Measurements from ENCODE around the gene SF3B3.
"Not testable (repeated sequence)": the region's sequence is repeated elsewhere in the genome, so short reads cannot be mapped to it uniquely, and the experiment has no call there.

SF3B3 gene

GRCh38 chr16:70569752-70570151 lies 46.1 kb downstream of the SF3B3 start:
- no peak for DNase-seq

GRCh38 chr16:70570967-70571570 lies 47.5 kb downstream of the SF3B3 start:
- no peak for DNase-seq

- DNase-seq: no peak
These were observed 48.0 kb downstream of the SF3B3 start for GRCh38 chr16:70571623-70572022.

DNA sequence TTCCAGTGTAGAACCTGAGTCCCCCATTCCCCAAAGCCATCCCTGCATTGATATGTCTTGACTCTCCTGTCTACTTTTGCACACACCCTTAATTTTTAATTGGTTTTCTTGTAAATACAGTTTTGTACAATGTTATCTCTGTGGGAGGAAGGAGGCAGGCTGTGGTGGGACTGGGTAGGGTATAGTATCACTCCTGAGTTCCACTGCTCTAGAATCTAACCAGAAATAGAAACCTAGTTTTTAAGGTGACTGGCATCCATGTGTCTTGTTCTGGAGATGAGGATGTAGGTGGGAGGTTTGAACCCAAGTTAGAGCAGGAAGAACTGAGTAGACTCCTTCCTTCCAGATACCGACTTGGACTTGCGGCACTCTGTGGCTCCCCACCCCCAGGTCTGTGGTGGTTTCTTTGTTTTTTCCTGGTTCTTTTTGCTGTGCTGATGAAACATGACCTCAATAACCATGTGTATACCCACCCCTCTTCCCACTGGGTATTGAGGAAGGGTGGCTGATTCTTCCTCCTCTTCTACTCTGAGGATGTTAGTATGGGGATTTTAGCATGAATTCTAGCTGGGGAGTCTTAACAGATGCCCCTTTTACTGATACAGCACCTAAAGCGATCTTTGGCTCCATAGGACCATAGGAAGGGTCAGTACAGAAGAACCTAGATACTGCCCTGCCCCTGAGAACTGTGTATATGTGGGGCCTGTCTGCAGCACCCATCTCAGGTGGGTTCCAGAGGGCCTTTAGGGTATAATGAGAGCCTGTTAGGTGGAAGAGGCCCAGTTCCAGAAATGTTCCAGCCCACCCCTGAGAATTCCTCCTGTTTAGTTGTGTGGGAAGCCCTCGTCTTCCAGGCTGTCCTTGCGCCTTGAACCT lies 48.7 kb downstream of the SF3B3 start:
- DNase-seq: no peak

DNA sequence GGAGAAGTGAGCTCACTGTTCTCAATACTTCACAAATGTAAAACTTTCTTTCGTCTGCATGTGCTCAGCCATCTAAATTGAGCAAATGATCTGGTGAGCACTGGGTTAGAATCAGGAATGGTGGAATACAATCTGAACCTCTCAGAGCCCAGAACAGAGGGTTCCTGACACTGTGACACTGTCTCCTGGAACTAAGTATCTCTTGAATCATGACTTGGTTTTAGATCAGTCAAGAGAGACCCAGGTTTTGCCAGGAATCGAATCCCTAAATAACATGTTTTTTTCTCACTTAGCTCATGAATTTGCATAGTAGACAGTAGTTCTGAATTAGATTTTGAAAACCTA lies 49.3 kb downstream of the SF3B3 start:
- no peak for DNase-seq

DNA sequence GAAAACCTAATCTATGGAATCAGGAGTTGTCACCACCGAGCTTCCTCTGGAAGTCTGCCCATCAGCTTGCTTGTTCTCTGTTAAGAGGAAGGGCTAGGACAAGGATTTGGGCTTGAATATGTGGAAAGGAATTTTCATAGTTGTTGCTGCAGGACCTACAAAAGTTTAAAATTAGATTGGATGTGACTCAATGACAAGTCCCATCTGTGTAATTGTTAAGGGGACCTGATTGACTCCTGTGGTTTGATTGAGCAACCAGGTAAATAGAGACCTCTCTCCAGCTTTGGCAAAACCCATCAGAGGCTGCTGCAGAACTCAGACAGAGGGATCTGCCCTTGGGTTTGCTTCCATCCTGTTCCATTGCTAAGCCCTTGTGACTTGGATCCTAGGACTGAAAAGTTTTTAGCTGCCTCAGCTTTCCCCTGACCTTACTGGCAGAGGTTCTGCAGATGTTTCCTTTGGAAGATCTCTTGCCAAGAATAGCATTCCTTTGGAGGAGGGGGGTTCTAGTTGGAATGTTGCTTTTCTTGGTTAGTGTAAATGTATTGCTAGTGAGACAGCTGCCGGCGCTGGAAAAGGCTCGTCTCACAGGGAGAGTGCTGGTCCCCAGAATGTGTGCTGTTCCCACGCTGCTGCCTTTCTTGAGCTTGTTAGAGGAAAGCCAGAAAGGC lies 50.0 kb downstream of the SF3B3 start:
- no peak for DNase-seq

DNA sequence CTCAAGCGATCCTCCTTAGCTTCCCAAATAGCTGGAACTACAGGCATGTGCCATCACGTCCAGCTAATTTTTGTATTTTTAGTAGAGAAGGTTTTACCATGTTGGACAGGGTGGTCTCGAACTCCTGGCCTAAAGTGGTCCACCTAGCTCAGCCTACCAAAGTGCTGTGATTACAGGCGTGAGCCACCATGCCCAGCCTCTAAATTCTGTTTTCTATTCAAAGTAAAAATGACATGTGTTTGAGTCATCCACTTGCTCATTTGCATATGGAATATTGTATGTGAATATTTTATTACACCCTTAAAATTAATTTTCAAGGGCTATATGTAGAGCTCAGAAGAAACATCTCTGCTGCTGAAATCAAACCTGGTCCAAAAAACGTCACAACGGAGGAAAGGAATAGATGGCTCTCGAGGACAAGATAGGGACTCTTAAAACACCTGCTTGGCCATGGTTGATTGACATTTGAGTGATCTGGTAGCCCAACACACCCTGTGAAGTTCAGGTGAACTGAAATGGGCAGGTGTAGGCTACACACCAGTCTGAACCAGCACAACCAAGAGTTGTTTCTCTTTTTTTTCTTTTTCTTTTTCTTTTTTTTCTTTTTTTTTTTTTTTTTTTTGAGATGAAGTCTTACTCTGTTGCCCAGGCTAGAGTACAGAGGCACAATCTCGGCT lies 51.1 kb downstream of the SF3B3 start:
- no peak for DNase-seq

- no peak for DNase-seq
These were observed 51.8 kb downstream of the SF3B3 start for GRCh38 chr16:70575376-70575775.

DNA sequence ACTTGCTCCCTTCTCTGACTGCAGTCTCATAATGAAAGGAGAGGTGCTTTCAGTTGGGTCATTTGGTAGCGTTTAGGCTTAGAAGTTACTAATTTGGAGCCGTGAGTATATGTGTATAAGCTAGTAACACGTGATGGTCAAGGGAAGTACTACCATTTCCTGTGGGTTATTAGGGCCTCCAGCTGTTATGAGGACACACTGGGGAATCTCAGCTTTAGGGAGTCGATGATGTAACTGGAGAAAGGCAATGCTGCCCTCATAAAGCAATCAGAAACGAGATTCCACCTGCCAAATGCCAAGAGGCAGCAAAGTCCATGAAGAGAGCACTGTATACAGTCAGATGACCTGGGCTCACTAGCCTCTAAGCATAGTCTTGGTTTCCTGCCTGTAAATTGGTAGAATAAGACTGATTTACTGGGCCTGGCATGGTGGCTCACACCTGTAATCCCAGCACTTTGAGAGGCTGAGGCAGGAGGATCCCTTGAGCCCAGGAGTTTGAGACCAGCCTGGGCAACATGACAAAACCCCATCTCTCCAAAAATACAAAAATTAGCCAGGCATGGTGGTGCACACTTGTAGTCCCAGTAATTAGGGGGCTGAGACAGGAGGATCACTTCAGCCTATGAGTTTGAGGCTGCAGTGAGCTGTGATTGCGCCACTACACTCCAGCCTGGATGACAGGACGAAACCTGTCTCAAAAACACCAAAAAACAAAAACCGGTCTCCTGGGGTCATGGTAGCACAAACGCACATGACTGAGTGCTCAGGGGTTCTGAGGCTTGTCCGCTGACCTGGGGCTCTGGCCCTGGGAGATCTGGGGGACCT lies 53.0 kb downstream of the SF3B3 start:
- DNase-seq: no peak

GRCh38 chr16:70577256-70577698 lies 53.7 kb downstream of the SF3B3 start:
- DNase-seq: no peak

- no peak for DNase-seq
These were observed 54.4 kb downstream of the SF3B3 start for GRCh38 chr16:70578035-70578434.

GRCh38 chr16:70579248-70579647 lies 55.6 kb downstream of the SF3B3 start:
- no peak for DNase-seq

GRCh38 chr16:70579648-70580630 lies 56.3 kb downstream of the SF3B3 start:
- no peak for DNase-seq

DNA sequence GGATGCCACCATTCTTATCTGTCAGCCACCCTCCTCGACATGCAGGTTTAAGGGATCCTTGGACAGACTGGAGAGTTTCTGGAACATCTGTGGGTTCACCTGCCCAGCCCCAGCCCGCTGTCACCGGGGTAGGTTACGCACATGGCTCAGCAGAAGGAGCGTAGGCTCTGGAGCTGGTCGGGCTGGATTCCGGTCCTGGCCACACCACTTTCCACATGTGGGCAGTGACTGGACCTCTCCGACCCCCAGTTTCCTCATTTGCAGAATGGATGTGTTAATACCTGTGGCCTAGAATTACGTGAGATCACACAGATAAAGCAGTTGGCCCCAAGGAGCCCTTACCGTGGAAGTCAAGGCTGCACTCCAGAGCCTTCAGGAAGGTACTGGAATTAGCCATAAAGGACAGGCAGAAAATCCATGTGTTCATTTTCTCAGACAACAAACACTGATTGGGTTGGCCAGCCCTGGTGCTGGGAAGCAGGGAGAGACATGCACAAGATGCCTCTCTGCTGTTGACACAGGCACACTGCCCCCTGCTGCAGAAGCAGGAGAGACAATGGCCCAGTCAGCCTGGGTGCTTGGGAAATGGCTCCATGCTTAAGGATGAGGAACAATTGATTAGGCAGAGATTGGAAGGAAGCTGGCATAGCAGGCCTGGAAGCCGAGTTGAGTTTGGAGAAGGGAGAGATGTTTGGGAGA lies 58.8 kb downstream of the SF3B3 start:
- DNase-seq: no peak

DNA sequence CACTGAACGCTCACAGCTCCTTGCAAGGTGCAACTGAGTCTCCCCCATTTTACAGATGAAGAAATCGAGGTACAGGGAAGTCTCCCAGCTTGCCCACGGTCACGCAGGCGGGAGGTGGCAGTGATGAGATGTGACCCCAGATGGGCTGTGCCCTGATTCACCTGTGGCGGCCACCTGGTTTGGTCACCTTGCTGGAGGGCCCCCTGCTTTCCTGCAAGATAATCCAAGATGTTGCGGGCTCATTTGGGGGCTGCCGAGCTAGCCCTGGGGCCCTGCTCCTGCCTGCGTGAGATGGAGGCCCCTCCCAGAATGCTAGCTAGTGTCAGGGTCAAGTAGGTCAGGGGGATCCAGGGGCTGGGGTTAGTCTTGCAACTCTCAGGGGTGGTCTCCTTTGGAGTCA lies 63.1 kb downstream of the SF3B3 start:
- no peak for DNase-seq

DNA sequence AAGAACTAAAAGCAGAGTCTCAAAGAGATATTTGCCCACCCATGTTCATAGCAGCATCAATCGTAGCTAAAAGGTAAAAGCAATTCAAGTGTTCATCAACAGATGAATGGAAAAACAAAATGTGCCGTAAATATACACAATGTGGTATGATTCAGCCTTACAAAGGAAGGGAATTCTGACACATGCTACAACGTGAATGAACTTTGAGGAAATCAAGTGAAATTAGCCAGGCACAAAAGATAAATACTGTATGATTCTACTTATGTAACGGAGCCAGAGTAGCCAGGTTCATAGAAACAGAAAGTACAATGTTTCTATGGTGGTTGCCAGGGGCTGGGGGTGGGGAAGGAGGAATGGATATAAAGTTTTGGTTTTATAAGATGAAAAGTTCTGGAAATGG lies 64.9 kb downstream of the SF3B3 start:
- DNase-seq: no peak

DNA sequence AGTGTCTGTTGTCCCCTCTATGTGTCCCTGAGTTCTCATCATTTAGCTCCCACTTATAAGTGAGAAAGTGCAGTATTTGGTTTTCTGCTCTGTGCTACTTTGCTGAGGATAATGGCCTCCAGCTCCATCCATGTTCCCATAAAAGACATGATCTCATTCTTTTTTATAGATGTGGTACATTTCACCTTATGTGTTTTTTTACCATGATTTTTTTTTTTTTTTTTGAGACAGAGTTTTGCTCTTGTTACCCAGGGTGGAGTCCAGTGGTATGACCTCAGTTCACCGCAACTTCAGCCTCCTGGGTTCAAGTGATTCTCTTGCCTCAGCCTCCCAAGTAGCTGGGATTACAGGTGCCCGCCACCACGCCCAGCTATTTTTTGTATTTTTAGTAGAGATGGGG lies 65.8 kb downstream of the SF3B3 start:
- not testable (repeated sequence) for DNase-seq

GRCh38 chr16:70589998-70590471 lies 66.4 kb downstream of the SF3B3 start:
- no peak for DNase-seq

DNA sequence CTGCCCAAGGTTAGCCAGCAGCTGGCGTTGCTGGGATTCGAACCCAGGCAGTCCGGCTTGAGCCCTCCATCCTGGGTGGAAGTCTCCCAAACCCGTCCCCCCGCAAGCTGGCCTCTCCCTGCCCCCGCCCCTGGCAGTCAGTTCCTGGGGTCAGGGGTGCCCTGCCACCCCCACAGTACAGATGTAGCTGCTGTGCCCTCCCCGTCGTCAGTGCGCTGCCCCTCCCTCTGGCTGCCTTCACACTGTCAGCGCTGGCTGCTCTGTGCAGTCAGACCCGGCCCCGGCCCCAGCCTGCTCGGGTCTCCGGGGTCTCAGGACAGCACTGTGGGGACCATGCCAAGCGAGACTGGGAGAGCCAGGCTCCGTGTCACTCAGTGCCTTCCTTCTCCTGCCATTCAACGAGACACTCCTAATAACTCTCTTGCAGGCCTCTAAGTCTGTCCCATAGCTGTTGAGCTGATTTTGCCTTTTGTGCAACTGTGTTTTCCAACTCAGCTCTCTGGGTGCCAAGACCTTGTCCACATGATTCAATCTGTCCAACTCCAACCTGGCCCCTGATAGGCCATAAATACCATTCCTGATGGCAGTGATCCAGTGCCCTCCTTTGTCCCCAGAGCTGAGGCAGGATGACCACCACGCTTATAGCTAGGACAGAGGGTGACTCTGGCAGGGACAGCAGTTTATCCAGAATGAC lies 67.3 kb downstream of the SF3B3 start:
- no peak for DNase-seq

DNA sequence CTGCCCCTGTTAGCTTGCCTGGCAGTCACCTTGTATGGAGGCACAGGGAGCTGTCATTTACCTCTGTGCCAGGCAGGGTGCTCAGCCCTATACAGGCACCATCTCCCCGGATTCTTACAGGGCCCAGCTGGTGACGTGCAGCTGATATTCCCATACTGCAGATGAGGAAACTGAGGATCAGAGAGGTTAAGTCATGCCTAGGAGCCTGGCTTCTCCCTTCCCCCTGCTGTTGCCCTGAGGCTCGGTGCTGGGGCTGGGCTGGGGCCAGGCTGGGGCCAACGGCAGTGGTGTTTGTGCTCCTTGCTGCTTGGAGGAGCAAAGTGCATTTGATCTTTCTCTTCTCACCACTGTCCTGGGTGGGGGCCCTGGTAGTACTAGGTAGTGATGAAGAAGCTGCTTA lies 68.0 kb downstream of the SF3B3 start:
- no peak for DNase-seq
